Ovary (tissue), 3 donors: Measurements from ENCODE around the gene PLPPR4.

Source experiments
- EP300 ChIP-seq: sonication (generic); formaldehyde crosslinking; IDR thresholded peaks from one replicate; pipeline ENCODE4 v1.6.1; 2017; ENCODE audit warnings: antibody characterized with exemption
- POLR2A ChIP-seq: fragments of 450-650 bp; IDR thresholded peaks from one replicate; pipeline ENCODE4 v1.6.1; 2017; ENCODE audit warnings: antibody characterized with exemption, mild to moderate bottlenecking, moderate library complexity
- TF ChIP-seq, protein P1 (sequence below), 3 donors: fragments of 450-650 bp in 2 of 3; fragments of 200-600 bp in 1 of 3; IDR thresholded peaks; one replicate each; pipeline versions ENCODE4 v1.5.1 to v1.8.0; 2016 to 2022; ENCODE audit warnings: antibody characterized with exemption in 3 of 3, mild to moderate bottlenecking in 1 of 3
- donor health status: DM: no; HTN: no; CAD: no.

DNA sequence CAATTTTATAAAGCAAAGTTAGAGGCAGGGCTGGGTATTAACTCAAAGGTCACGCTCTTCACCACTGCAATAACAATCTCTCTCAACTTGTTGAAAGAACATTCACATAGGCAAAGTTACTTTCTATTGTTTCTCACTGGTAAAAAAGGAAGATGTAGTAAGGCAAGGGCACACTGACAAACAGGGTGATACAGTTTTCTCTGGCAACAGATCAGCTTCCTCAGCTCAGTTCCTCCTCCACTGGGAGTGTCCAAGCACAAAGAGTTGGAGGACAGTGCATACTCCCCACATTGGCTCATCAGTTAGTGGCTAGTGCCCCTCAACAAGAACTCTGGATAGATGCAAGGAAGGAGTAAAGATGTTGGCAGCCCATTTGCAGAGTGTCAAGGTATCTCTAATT is 3.7 kb downstream of the PLPPR4 start:
- TF ChIP-seq, protein P1, sequence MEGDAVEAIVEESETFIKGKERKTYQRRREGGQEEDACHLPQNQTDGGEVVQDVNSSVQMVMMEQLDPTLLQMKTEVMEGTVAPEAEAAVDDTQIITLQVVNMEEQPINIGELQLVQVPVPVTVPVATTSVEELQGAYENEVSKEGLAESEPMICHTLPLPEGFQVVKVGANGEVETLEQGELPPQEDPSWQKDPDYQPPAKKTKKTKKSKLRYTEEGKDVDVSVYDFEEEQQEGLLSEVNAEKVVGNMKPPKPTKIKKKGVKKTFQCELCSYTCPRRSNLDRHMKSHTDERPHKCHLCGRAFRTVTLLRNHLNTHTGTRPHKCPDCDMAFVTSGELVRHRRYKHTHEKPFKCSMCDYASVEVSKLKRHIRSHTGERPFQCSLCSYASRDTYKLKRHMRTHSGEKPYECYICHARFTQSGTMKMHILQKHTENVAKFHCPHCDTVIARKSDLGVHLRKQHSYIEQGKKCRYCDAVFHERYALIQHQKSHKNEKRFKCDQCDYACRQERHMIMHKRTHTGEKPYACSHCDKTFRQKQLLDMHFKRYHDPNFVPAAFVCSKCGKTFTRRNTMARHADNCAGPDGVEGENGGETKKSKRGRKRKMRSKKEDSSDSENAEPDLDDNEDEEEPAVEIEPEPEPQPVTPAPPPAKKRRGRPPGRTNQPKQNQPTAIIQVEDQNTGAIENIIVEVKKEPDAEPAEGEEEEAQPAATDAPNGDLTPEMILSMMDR (IDR thresholded peaks at IDR 0.05), result no peak
- TF ChIP-seq EP300, result no peak
- TF ChIP-seq POLR2A, result no peak
